ENCODE measurements around the gene FLT3LG. TPM values are rescaled to one million over a fixed set of nuclear protein-coding genes. Genes with fewer than 3 reads are reported as not detected.

FLT3LG gene
- total and polyA plus RNA-seq, 5 donors from 2014 or later: 103 to 250 (median 117) TPM

- H3K4me1 ChIP-seq (ENCODE audit: control insufficient read depth, insufficient read depth, low read length, poor library complexity, severe bottlenecking): peaks cover 13% of the 10 kb centered on the region
- no peaks in the 10 kb centered on the region for H3K27me3 Mint-ChIP-seq
- H3K27ac Mint-ChIP-seq: no peak overlapping the region
- H3K9me3 ChIP-seq (ENCODE audit: control insufficient read depth in 2 of 2, low read length in 2 of 2): no peaks in the 10 kb centered on the region
- peaks cover 5% of the 10 kb centered on the region for H3K36me3 Mint-ChIP-seq
- no peaks in the 10 kb centered on the region for H3K36me3 ChIP-seq (ENCODE audit: control insufficient read depth, insufficient read depth, low read length)
- DNase-seq (no peak), ATAC-seq (ENCODE audit: low read depth in 2 of 2) (no peak)
- H3K4me3 Mint-ChIP-seq: no peak overlapping the region
- no peaks in the 10 kb centered on the region for H3K27me3 ChIP-seq (ENCODE audit: control insufficient read depth, insufficient read depth, low read length)
- no peaks in the 10 kb centered on the region for H3K9me3 Mint-ChIP-seq
- no peak overlapping the region for H3K27ac ChIP-seq (ENCODE audit: insufficient read depth, low read length, poor library complexity, severe bottlenecking)
- H3K4me3 ChIP-seq (ENCODE audit: low read depth, low read length): no peak overlapping the region
- peaks cover 0 to 21% (median 6%) of the 10 kb centered on the region in 4 donors for H3K4me1 Mint-ChIP-seq
Observed at GRCh38 chr19:49518033-49518432, 44.0 kb downstream of the FLT3LG start.

- Histone ChIP-seq H3K4me1 (ENCODE audit: control insufficient read depth, insufficient read depth, low read length, poor library complexity, severe bottlenecking) (no peaks in the 10 kb centered on the region), H3K9me3 (ENCODE audit: control insufficient read depth in 2 of 2, low read length in 2 of 2) (no peaks in the 10 kb centered on the region), H3K4me3 (ENCODE audit: low read depth, low read length) (no peak overlapping the region), H3K27me3 (ENCODE audit: control insufficient read depth, insufficient read depth, low read length) (no peaks in the 10 kb centered on the region), H3K27ac (ENCODE audit: insufficient read depth, low read length, poor library complexity, severe bottlenecking) (no peak overlapping the region), H3K36me3 (ENCODE audit: control insufficient read depth, insufficient read depth, low read length) (no peaks in the 10 kb centered on the region)
- Mint-ChIP-seq H3K9me3 (no peaks in the 10 kb centered on the region), H3K27ac (peak overlapping the region in 1 of 3 donors; percentile 1), H3K4me3 (no peak overlapping the region), H3K27me3 (no peaks in the 10 kb centered on the region), H3K4me1 (peaks cover 0 to 7% (median 5%) of the 10 kb centered on the region in 4 donors), H3K36me3 (peaks cover 2% of the 10 kb centered on the region)
- ATAC-seq (ENCODE audit: low read depth in 2 of 2) (no peak), DNase-seq (no peak)
Observed at GRCh38 chr19:49520705-49521319, 46.8 kb downstream of the FLT3LG start.

GRCh38 chr19:49524812-49525455, 50.9 kb downstream of the FLT3LG start:
- H3K27ac ChIP-seq (ENCODE audit: insufficient read depth, low read length, poor library complexity, severe bottlenecking): no peak overlapping the region
- Mint-ChIP-seq H3K4me3 (no peak overlapping the region), H3K27ac (peak overlapping the region in 2 of 3 donors; percentile 67 to 92), H3K4me1 (peaks cover 4 to 20% (median 8%) of the 10 kb centered on the region in 4 donors), H3K27me3 (no peaks in the 10 kb centered on the region), H3K9me3 (no peaks in the 10 kb centered on the region), H3K36me3 (no peaks in the 10 kb centered on the region)
- no peaks in the 10 kb centered on the region for H3K9me3 ChIP-seq (ENCODE audit: control insufficient read depth in 2 of 2, low read length in 2 of 2)
- ATAC-seq (ENCODE audit: low read depth in 2 of 2) (no peak), DNase-seq (no peak)
- no peaks in the 10 kb centered on the region for H3K36me3 ChIP-seq (ENCODE audit: control insufficient read depth, insufficient read depth, low read length)
- no peak overlapping the region for H3K4me3 ChIP-seq (ENCODE audit: low read depth, low read length)
- H3K4me1 ChIP-seq (ENCODE audit: control insufficient read depth, insufficient read depth, low read length, poor library complexity, severe bottlenecking): peaks cover 13% of the 10 kb centered on the region
- H3K27me3 ChIP-seq (ENCODE audit: control insufficient read depth, insufficient read depth, low read length): no peaks in the 10 kb centered on the region

GRCh38 chr19:49528211-49528771, 54.3 kb downstream of the FLT3LG start:
- peaks cover 3% of the 10 kb centered on the region for H3K36me3 Mint-ChIP-seq
- H3K4me3 Mint-ChIP-seq: peak overlapping the region; percentile 48 to 89 (median 78)
- H3K4me1 Mint-ChIP-seq: peaks cover 4 to 28% (median 8%) of the 10 kb centered on the region in 4 donors
- DNase-seq: no peak
- Histone ChIP-seq H3K36me3 (ENCODE audit: control insufficient read depth, insufficient read depth, low read length) (no peaks in the 10 kb centered on the region), H3K27me3 (ENCODE audit: control insufficient read depth, insufficient read depth, low read length) (no peaks in the 10 kb centered on the region), H3K9me3 (ENCODE audit: control insufficient read depth in 2 of 2, low read length in 2 of 2) (no peaks in the 10 kb centered on the region), H3K4me1 (ENCODE audit: control insufficient read depth, insufficient read depth, low read length, poor library complexity, severe bottlenecking) (peaks cover 17% of the 10 kb centered on the region), H3K27ac (ENCODE audit: insufficient read depth, low read length, poor library complexity, severe bottlenecking) (no peak overlapping the region), H3K4me3 (ENCODE audit: low read depth, low read length) (no peak overlapping the region)
- ATAC-seq (ENCODE audit: low read depth in 2 of 2): no peak
- H3K9me3 Mint-ChIP-seq: no peaks in the 10 kb centered on the region
- peak overlapping the region in 2 of 3 donors; percentile 91 to 92 for H3K27ac Mint-ChIP-seq
- H3K27me3 Mint-ChIP-seq: peaks cover 7% of the 10 kb centered on the region

- peak overlapping the region in 1 of 3 donors; percentile 91 for H3K27ac Mint-ChIP-seq
- H3K4me1 ChIP-seq (ENCODE audit: control insufficient read depth, insufficient read depth, low read length, poor library complexity, severe bottlenecking): peaks cover 34% of the 10 kb centered on the region
- no peak overlapping the region for H3K27ac ChIP-seq (ENCODE audit: insufficient read depth, low read length, poor library complexity, severe bottlenecking)
- peaks cover 9 to 39% (median 18%) of the 10 kb centered on the region in 4 donors for H3K4me1 Mint-ChIP-seq
- H3K4me3 Mint-ChIP-seq: peak overlapping the region in 1 of 4 donors; percentile 56
- no peaks in the 10 kb centered on the region for H3K27me3 ChIP-seq (ENCODE audit: control insufficient read depth, insufficient read depth, low read length)
- ATAC-seq (ENCODE audit: low read depth in 2 of 2): no peak
- H3K27me3 Mint-ChIP-seq: peaks cover 7% of the 10 kb centered on the region
- no peak for DNase-seq
- no peaks in the 10 kb centered on the region for H3K36me3 ChIP-seq (ENCODE audit: control insufficient read depth, insufficient read depth, low read length)
- H3K9me3 ChIP-seq (ENCODE audit: control insufficient read depth in 2 of 2, low read length in 2 of 2): no peaks in the 10 kb centered on the region
- peaks cover 3% of the 10 kb centered on the region for H3K36me3 Mint-ChIP-seq
- no peak overlapping the region for H3K4me3 ChIP-seq (ENCODE audit: low read depth, low read length)
- no peaks in the 10 kb centered on the region for H3K9me3 Mint-ChIP-seq
Observed at GRCh38 chr19:49530708-49531107, 56.7 kb downstream of the FLT3LG start.

GRCh38 chr19:49533551-49534488, 59.8 kb downstream of the FLT3LG start:
- Histone ChIP-seq H3K4me1 (ENCODE audit: control insufficient read depth, insufficient read depth, low read length, poor library complexity, severe bottlenecking) (peaks cover 21% of the 10 kb centered on the region), H3K4me3 (ENCODE audit: low read depth, low read length) (peak overlapping the region; percentile 61), H3K9me3 (ENCODE audit: control insufficient read depth in 2 of 2, low read length in 2 of 2) (no peaks in the 10 kb centered on the region), H3K36me3 (ENCODE audit: control insufficient read depth, insufficient read depth, low read length) (no peaks in the 10 kb centered on the region), H3K27me3 (ENCODE audit: control insufficient read depth, insufficient read depth, low read length) (no peaks in the 10 kb centered on the region), H3K27ac (ENCODE audit: insufficient read depth, low read length, poor library complexity, severe bottlenecking) (no peak overlapping the region)
- DNase-seq (peak; percentile 81 to 88 (median 86)), ATAC-seq (ENCODE audit: low read depth in 2 of 2) (peak; percentile 89 to 90)
- peak overlapping the region; percentile 79 to 93 (median 88) for H3K27ac Mint-ChIP-seq
- peaks cover 5 to 24% (median 11%) of the 10 kb centered on the region in 4 donors for H3K4me1 Mint-ChIP-seq
- H3K27me3 Mint-ChIP-seq: peaks cover 7% of the 10 kb centered on the region
- H3K4me3 Mint-ChIP-seq: peak overlapping the region; percentile 87 to 93 (median 89)
- peaks cover 3% of the 10 kb centered on the region for H3K36me3 Mint-ChIP-seq
- H3K9me3 Mint-ChIP-seq: no peaks in the 10 kb centered on the region

GRCh38 chr19:49534632-49535385, 60.8 kb downstream of the FLT3LG start:
- H3K27me3 Mint-ChIP-seq: peaks cover 7% of the 10 kb centered on the region
- no peak overlapping the region for H3K27ac ChIP-seq (ENCODE audit: insufficient read depth, low read length, poor library complexity, severe bottlenecking)

More at GRCh38 chr19:49534632-49535385, 60.8 kb downstream of the FLT3LG start:
- peaks cover 3% of the 10 kb centered on the region for H3K36me3 Mint-ChIP-seq
- Histone ChIP-seq H3K9me3 (ENCODE audit: control insufficient read depth in 2 of 2, low read length in 2 of 2) (no peaks in the 10 kb centered on the region), H3K4me1 (ENCODE audit: control insufficient read depth, insufficient read depth, low read length, poor library complexity, severe bottlenecking) (peaks cover 21% of the 10 kb centered on the region), H3K27me3 (ENCODE audit: control insufficient read depth, insufficient read depth, low read length) (no peaks in the 10 kb centered on the region), H3K36me3 (ENCODE audit: control insufficient read depth, insufficient read depth, low read length) (no peaks in the 10 kb centered on the region), H3K4me3 (ENCODE audit: low read depth, low read length) (peak overlapping the region; percentile 61)
- ATAC-seq (ENCODE audit: low read depth in 2 of 2) (no peak), DNase-seq (no peak)
- H3K27ac Mint-ChIP-seq: peak overlapping the region; percentile 79 to 93 (median 88)
- peaks cover 5 to 22% (median 11%) of the 10 kb centered on the region in 4 donors for H3K4me1 Mint-ChIP-seq
- peak overlapping the region; percentile 87 to 93 (median 89) for H3K4me3 Mint-ChIP-seq
- H3K9me3 Mint-ChIP-seq: no peaks in the 10 kb centered on the region

Data from CD4-positive, CD25-positive, alpha-beta regulatory T cell (primary cell).